HG03159 (cell line): Measurements from ENCODE around the gene CACNA1D.
"Not testable (repeated sequence)": the region's sequence is repeated elsewhere in the genome, so short reads cannot be mapped to it uniquely, and the experiment has no call there.

Experiments used
- ATAC-seq: cut with Tn5 transposase; IDR thresholded peaks from one replicate; pipeline ENCODE4 v1.9.1; 2021; ENCODE audit warnings: mild to moderate bottlenecking, moderate library complexity; ENCODE audit not compliant: unreplicated experiment

The CACNA1D gene

GRCh38 chr3:53646723-53647122 is 152.3 kb downstream of the CACNA1D start:
- peak; percentile 64 for ATAC-seq

- ATAC-seq, result no peak
Measured at GRCh38 chr3:53649816-53650215, 155.4 kb downstream of the CACNA1D start.

- ATAC-seq, result peak; percentile 62
Measured at GRCh38 chr3:53650424-53650823, 156.0 kb downstream of the CACNA1D start.

GRCh38 chr3:53650928-53651661 is 156.7 kb downstream of the CACNA1D start:
- no peak for ATAC-seq

GRCh38 chr3:53651927-53652326 is 157.5 kb downstream of the CACNA1D start:
- ATAC-seq, result no peak

- ATAC-seq, result no peak
Measured at GRCh38 chr3:53657651-53658050, 163.2 kb downstream of the CACNA1D start.

- ATAC-seq, result no peak
Measured at GRCh38 chr3:53658613-53659193, 164.3 kb downstream of the CACNA1D start.

GRCh38 chr3:53659996-53660395 is 165.6 kb downstream of the CACNA1D start:
- ATAC-seq, result no peak

GRCh38 chr3:53661480-53661879 is 167.1 kb downstream of the CACNA1D start:
- ATAC-seq, result no peak

- not testable (repeated sequence) for ATAC-seq
Measured at GRCh38 chr3:53664812-53665211, 170.4 kb downstream of the CACNA1D start.

- ATAC-seq, result no peak
Measured at GRCh38 chr3:53665608-53666425, 171.4 kb downstream of the CACNA1D start.

GRCh38 chr3:53668872-53669271 is 174.5 kb downstream of the CACNA1D start:
- no peak for ATAC-seq

- no peak for ATAC-seq
Measured at GRCh38 chr3:53670721-53671120, 176.3 kb downstream of the CACNA1D start.

- ATAC-seq, result no peak
Measured at GRCh38 chr3:53671192-53671960, 177.0 kb downstream of the CACNA1D start.

- no peak for ATAC-seq
Measured at GRCh38 chr3:53671961-53672299, 177.5 kb downstream of the CACNA1D start.

GRCh38 chr3:53672981-53673380 is 178.6 kb downstream of the CACNA1D start:
- no peak for ATAC-seq

- no peak for ATAC-seq
Measured at GRCh38 chr3:53673722-53674350, 179.4 kb downstream of the CACNA1D start.

GRCh38 chr3:53674582-53674981 is 180.2 kb downstream of the CACNA1D start:
- ATAC-seq, result no peak

- ATAC-seq, result no peak
Measured at GRCh38 chr3:53675022-53675697, 180.7 kb downstream of the CACNA1D start.

GRCh38 chr3:53675942-53676341 is 181.5 kb downstream of the CACNA1D start:
- ATAC-seq, result no peak
